GM13977 (cell line): ENCODE results near the gene IL16.
A peak's percentile ranks its signal among the peaks of the same experiment; 100 is the strongest.

Experiments
- DNase-seq: peaks from one replicate; pipeline ENCODE4 v3.0.0; 2012; ENCODE audit warnings: low spot score
- CTCF ChIP-seq: IDR thresholded peaks from 2 replicates; pipeline ENCODE4 v1.5.1; 2012; ENCODE audit warnings: mild to moderate bottlenecking, control low read depth; ENCODE audit not compliant: insufficient read depth; ENCODE audit errors: extremely low read depth, missing control alignments
- in situ Hi-C: fragments of 300-500 bp; cut with MboI; formaldehyde crosslinking; loops from one replicate; pipeline ENCODE4 v1.12.0; 2022; ENCODE audit warnings: low sequenced_read_pairs, low pct_unique_long_range_greater_than_20kb, mixed read lengths, inconsistent platforms; ENCODE audit not compliant: unreplicated experiment

IL16 gene

GRCh38 chr15:81274255-81274654 is 77.6 kb downstream of the IL16 start:
- in situ Hi-C loops = no loop called here
- TF ChIP-seq CTCF = no peak
- DNase-seq = no peak

- DNase-seq = peak; percentile 73
- in situ Hi-C loops = loop anchor here (5.0 to 25.0 kb wide), 3 partner anchors 62 to 662 kb away; partner anchors contain the start of gene MESD
- peak; percentile 90 for TF ChIP-seq CTCF
Measured at GRCh38 chr15:81274931-81275707, 78.4 kb downstream of the IL16 start.

GRCh38 chr15:81275711-81276392 is 79.2 kb downstream of the IL16 start:
- TF ChIP-seq CTCF = no peak
- no peak for DNase-seq
- in situ Hi-C loops = loop anchor here (5.0 to 25.0 kb wide), 3 partner anchors 61 to 661 kb away; partner anchors contain the start of gene MESD

- no peak for TF ChIP-seq CTCF
- no peak for DNase-seq
- in situ Hi-C loops = loop anchor here (5.0 to 25.0 kb wide), 3 partner anchors 60 to 660 kb away; partner anchors contain the start of gene MESD
Measured at GRCh38 chr15:81276967-81277366, 80.3 kb downstream of the IL16 start.

- DNase-seq = no peak
- in situ Hi-C loops = loop anchor here (5.0 to 25.0 kb wide), 3 partner anchors 59 to 659 kb away; partner anchors contain the start of gene MESD
- no peak for TF ChIP-seq CTCF
Measured at GRCh38 chr15:81277851-81278250, 81.2 kb downstream of the IL16 start.

- in situ Hi-C loops = loop anchor here (5.0 to 25.0 kb wide), 3 partner anchors 59 to 659 kb away; partner anchors contain the start of gene MESD
- TF ChIP-seq CTCF = no peak
- no peak for DNase-seq
Measured at GRCh38 chr15:81278306-81279029, 81.8 kb downstream of the IL16 start.
